Keratinocyte (primary cell): ENCODE data around the gene DNAH11. TPM values are rescaled to one million over a fixed set of nuclear protein-coding genes. Genes with fewer than 3 reads are reported as not detected.
A peak's percentile ranks its signal among the peaks of the same experiment; 100 is the strongest.

Experiments used
- DNase-seq: peaks from one replicate; pipeline ENCODE4 v3.0.0-alpha.2; 2011; ENCODE audit warnings: low read depth, missing footprints, low spot score
- FAIRE-seq: peaks from 2 replicates; lab custom pipeline; 2011; peaks lifted over from hg19 to GRCh38; lab: Jason Lieb, UNC
- H2AFZ ChIP-seq: 2 replicates; pipeline ENCODE4 v1.6.0; 2012; ENCODE audit warnings: low read length, control low read depth, inconsistent platforms; ENCODE audit not compliant: control insufficient read depth
- H3K27ac ChIP-seq: 2 replicates; pipeline ENCODE4 v1.5.1; 2011; ENCODE audit warnings: low read length; ENCODE audit not compliant: control insufficient read depth, insufficient read depth
- H3K27me3 ChIP-seq: 3 replicates; pipeline ENCODE4 v1.6.0; 2011; ENCODE audit warnings: low read length; ENCODE audit not compliant: control insufficient read depth, insufficient read depth; ENCODE audit errors: extremely low read depth
- H3K36me3 ChIP-seq, 2 experiments: 2 replicates in 1 of 2; 3 replicates in 1 of 2; pipeline ENCODE4 v1.5.1; 2011; ENCODE audit warnings: low read length in 2 of 2, mild to moderate bottlenecking in 1 of 2; ENCODE audit not compliant: control insufficient read depth in 2 of 2, insufficient read depth in 2 of 2; ENCODE audit errors: extremely low read depth in 1 of 2
- H3K4me1 ChIP-seq: 3 replicates; pipeline ENCODE4 v1.5.1; 2011; ENCODE audit warnings: low read length; ENCODE audit not compliant: control insufficient read depth, insufficient read depth; ENCODE audit errors: extremely low read depth
- H3K4me2 ChIP-seq: 3 replicates; pipeline ENCODE4 v1.6.0; 2011; ENCODE audit warnings: low read depth, low read length; ENCODE audit not compliant: control insufficient read depth, insufficient read depth; ENCODE audit errors: extremely low read depth
- H3K4me3 ChIP-seq, 3 experiments: fragments of 200-600 bp in 1 of 3; sonication (generic) in 1 of 3; 2 replicates in 2 of 3; 3 replicates in 1 of 3; pipeline ENCODE4 v1.5.1; 2011 to 2016; ENCODE audit warnings: low read length in 3 of 3, mild to moderate bottlenecking in 3 of 3, control low read depth in 2 of 3, inconsistent platforms in 1 of 3, low read depth in 1 of 3, mixed read lengths in 1 of 3, mixed run types in 1 of 3, moderate library complexity in 1 of 3; ENCODE audit not compliant: control insufficient read depth in 2 of 3, insufficient read depth in 2 of 3; ENCODE audit errors: extremely low read depth in 1 of 3
- H3K79me2 ChIP-seq: 2 replicates; pipeline ENCODE4 v1.6.0; 2012; ENCODE audit warnings: low read length; ENCODE audit not compliant: control insufficient read depth, insufficient read depth
- H3K9ac ChIP-seq: 3 replicates; pipeline ENCODE4 v1.6.0; 2011; ENCODE audit warnings: low read length; ENCODE audit not compliant: control insufficient read depth, insufficient read depth; ENCODE audit errors: extremely low read depth
- H3K9me1 ChIP-seq: 3 replicates; pipeline ENCODE4 v1.6.0; 2011; ENCODE audit warnings: low read length; ENCODE audit not compliant: control insufficient read depth, insufficient read depth; ENCODE audit errors: extremely low read depth
- H3K9me3 ChIP-seq: 2 replicates; pipeline ENCODE4 v1.5.1; 2012; ENCODE audit warnings: low read depth, low read length; ENCODE audit not compliant: control insufficient read depth
- H4K20me1 ChIP-seq: 3 replicates; pipeline ENCODE4 v1.6.0; 2011; ENCODE audit warnings: low read length; ENCODE audit not compliant: control insufficient read depth, insufficient read depth; ENCODE audit errors: extremely low read depth
- EZH2 ChIP-seq: IDR thresholded peaks from one replicate; pipeline ENCODE4 v1.6.1; 2012; ENCODE audit warnings: inconsistent platforms, mild to moderate bottlenecking, low read length, moderate library complexity
- dilution Hi-C: fragments of 300-500 bp; cut with MboI; formaldehyde crosslinking; loops from one replicate; pipeline ENCODE4 v1.7.0; 2020; ENCODE audit warnings: low sequenced_read_pairs; ENCODE audit not compliant: extremely low pct_ligation_motif_present
- polyA plus RNA-seq, 5 experiments: library from polyadenylated mRNA; depleted of rRNA in 3 of 5; stranded (reverse) in 3 of 5; stranded (forward) in 1 of 5; unstranded in 1 of 5; fragments of >200 nt; gene quantifications; 1 replicate in 1 of 5; 2 replicates in 3 of 5; 3 replicates in 1 of 5; pipeline versions ENCODE4 v1.2.1 to v1.2.3, GENCODE V29; 2011 to 2012; ENCODE audit warnings: missing spikeins in 2 of 5, low read depth in 1 of 5, low replicate concordance in 1 of 5
- TF ChIP-seq, protein P1 (sequence below), 3 experiments: IDR thresholded peaks in 1 of 3; conservative IDR thresholded peaks in 1 of 3; optimal IDR thresholded peaks in 1 of 3; 2 replicates in 2 of 3; 3 replicates in 1 of 3; pipeline versions ENCODE3 to v1.5.1; 2011; ENCODE audit warnings: low read length in 3 of 3, mild to moderate bottlenecking in 3 of 3, moderate library complexity in 2 of 3, control low read depth in 1 of 3, inconsistent platforms in 1 of 3; ENCODE audit not compliant: insufficient read depth in 2 of 3; ENCODE audit errors: extremely low read depth in 1 of 3

The DNAH11 gene
- polyA plus RNA-seq, 1 donor (not counting 4 experiments of a cell fraction or from before 2014, with no cell fraction given) = 0.21 TPM

DNA sequence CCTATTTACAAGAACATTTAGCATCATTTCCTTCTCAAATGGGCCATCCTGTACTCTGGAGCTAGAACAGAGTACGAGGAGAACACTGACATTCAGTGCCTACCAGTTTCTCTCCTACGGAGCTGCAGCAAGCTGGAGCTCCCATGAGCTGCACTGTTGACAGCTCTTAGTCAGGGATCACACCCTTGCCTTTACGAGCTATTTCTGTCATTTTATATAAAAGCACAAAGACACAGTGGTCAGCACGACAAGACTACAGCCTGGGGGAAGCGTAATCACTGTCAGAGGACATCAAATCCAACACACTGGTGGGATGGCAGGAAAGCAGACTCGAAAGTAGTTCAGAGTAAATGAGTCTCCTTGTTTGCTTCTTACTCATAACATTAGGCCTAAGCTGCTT lies 400.1 kb downstream of the DNAH11 start:
- H3K36me3 ChIP-seq = peaks cover 0 to 13% of the 10 kb centered on the region in 2 experiments
- peak overlapping the region in 1 of 3 experiments; percentile 4 for H3K4me3 ChIP-seq
- H3K27ac ChIP-seq = peak overlapping the region; percentile 6
- H3K9me3 ChIP-seq = no peaks in the 10 kb centered on the region
- TF ChIP-seq, protein P1, sequence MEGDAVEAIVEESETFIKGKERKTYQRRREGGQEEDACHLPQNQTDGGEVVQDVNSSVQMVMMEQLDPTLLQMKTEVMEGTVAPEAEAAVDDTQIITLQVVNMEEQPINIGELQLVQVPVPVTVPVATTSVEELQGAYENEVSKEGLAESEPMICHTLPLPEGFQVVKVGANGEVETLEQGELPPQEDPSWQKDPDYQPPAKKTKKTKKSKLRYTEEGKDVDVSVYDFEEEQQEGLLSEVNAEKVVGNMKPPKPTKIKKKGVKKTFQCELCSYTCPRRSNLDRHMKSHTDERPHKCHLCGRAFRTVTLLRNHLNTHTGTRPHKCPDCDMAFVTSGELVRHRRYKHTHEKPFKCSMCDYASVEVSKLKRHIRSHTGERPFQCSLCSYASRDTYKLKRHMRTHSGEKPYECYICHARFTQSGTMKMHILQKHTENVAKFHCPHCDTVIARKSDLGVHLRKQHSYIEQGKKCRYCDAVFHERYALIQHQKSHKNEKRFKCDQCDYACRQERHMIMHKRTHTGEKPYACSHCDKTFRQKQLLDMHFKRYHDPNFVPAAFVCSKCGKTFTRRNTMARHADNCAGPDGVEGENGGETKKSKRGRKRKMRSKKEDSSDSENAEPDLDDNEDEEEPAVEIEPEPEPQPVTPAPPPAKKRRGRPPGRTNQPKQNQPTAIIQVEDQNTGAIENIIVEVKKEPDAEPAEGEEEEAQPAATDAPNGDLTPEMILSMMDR (optimal IDR thresholded peaks at IDR 0.05 in 1 of 3, IDR thresholded peaks at IDR 0.05 in 1 of 3, conservative IDR thresholded peaks at IDR 0.05 in 1 of 3; ENCODE audit: extremely low read depth in 1 of 3, insufficient read depth in 2 of 3, low read length in 3 of 3) = no peak
- TF ChIP-seq EZH2 = no peak
- H3K79me2 ChIP-seq = peaks cover 27% of the 10 kb centered on the region
- no peaks in the 10 kb centered on the region for H4K20me1 ChIP-seq
- no peak for FAIRE-seq
- DNase-seq = no peak
- H3K9ac ChIP-seq = no peak overlapping the region
- H3K27me3 ChIP-seq = no peaks in the 10 kb centered on the region
- peaks cover 2% of the 10 kb centered on the region for H3K9me1 ChIP-seq
- dilution Hi-C loops = no loop called here
- H3K4me1 ChIP-seq = peaks cover 44% of the 10 kb centered on the region
- peak overlapping the region; percentile 64 for H3K4me2 ChIP-seq
- no peak overlapping the region for H2AFZ ChIP-seq

DNA sequence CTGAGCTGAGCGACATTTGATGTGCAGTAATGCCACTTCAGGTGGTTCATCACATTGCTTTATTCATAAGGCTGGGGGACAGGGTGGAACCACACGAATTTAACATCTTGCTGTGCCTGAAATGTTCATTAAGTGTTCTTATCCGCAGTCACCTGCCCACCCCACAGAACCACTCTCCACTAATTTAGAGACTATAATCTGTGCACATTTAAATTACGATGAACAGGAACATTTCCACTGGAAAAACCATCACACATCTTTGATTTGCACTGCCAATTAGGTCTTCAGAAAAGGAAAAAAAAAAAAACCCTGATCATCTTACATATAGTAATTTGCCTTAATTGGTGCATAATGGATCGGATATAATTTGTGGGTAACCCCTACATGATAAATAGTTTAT lies 400.6 kb downstream of the DNAH11 start:
- Histone ChIP-seq H4K20me1 (no peaks in the 10 kb centered on the region), H3K9ac (no peak overlapping the region), H3K9me1 (peaks cover 2% of the 10 kb centered on the region), H3K27ac (no peak overlapping the region), H3K4me1 (peaks cover 44% of the 10 kb centered on the region), H3K9me3 (no peaks in the 10 kb centered on the region), H3K4me3 (peak overlapping the region in 1 of 3 experiments; percentile 4), H3K36me3 (peaks cover 0 to 8% of the 10 kb centered on the region in 2 experiments), H3K27me3 (no peaks in the 10 kb centered on the region), H3K79me2 (peaks cover 23% of the 10 kb centered on the region), H3K4me2 (peak overlapping the region; percentile 98), H2AFZ (no peak overlapping the region)
- DNase-seq (no peak), FAIRE-seq (no peak)
- dilution Hi-C loops = no loop called here
- TF ChIP-seq EZH2 = no peak
- TF ChIP-seq, protein P1 (optimal IDR thresholded peaks at IDR 0.05 in 1 of 3, IDR thresholded peaks at IDR 0.05 in 1 of 3, conservative IDR thresholded peaks at IDR 0.05 in 1 of 3; ENCODE audit: extremely low read depth in 1 of 3, insufficient read depth in 2 of 3, low read length in 3 of 3) = no peak
